WTC11 (cell line): ENCODE measurements around the gene DGKA. TPM values are rescaled to one million over a fixed set of nuclear protein-coding genes. Genes with fewer than 3 reads are reported as not detected.

ENCODE experiments used
- ATAC-seq: fragments of 200-7000 bp; cut with Tn5 transposase; 2 replicates; pipeline ENCODE4 v1.10.0; 2021; ENCODE audit warnings: mild to moderate bottlenecking, moderate library complexity
- CTCF ChIA-PET: fragments of 300-600 bp; sonication (Branson Sonifier 250); formaldehyde crosslinking; loops from one replicate; lab custom pipeline; 2021; ENCODE audit warnings: antibody characterized with exemption; lab: Charles Lee
- POLR2A ChIA-PET: fragments of 350-600 bp; sonication (Branson Sonifier 250); formaldehyde crosslinking; loops from one replicate; lab custom pipeline; 2021; ENCODE audit warnings: antibody characterized with exemption; lab: Charles Lee
- DNase-seq: peaks from one replicate; pipeline ENCODE4 v3.0.0; 2021; ENCODE audit warnings: low spot score
- H3K27ac Mint-ChIP-seq: 2 replicates; pipeline ENCODE4 v1.8.0; 2021; ENCODE audit warnings: mixed read lengths
- H3K27me3 Mint-ChIP-seq: 2 replicates; pipeline ENCODE4 v1.8.0; 2021; ENCODE audit warnings: low read depth, mild to moderate bottlenecking, moderate library complexity, mixed read lengths
- H3K36me3 Mint-ChIP-seq: 2 replicates; pipeline ENCODE4 v1.8.0; 2021; ENCODE audit warnings: mixed read lengths
- H3K4me1 Mint-ChIP-seq: 2 replicates; pipeline ENCODE4 v1.8.0; 2022; ENCODE audit warnings: mixed read lengths
- H3K4me3 Mint-ChIP-seq: 2 replicates; pipeline ENCODE4 v1.8.0; 2021; ENCODE audit warnings: mild to moderate bottlenecking, moderate library complexity, mixed read lengths
- H3K9me3 Mint-ChIP-seq: 2 replicates; pipeline ENCODE4 v1.8.0; 2021; ENCODE audit warnings: mixed read lengths
- CREB1 ChIP-seq: sonication (generic); formaldehyde crosslinking; IDR thresholded peaks from 2 replicates; pipeline ENCODE4 v1.8.0; 2023; ENCODE audit warnings: mild to moderate bottlenecking, missing genetic modification reagents
- CREM ChIP-seq: sonication (generic); formaldehyde crosslinking; IDR thresholded peaks from 2 replicates; pipeline ENCODE4 v1.8.1; 2022; ENCODE audit warnings: mild to moderate bottlenecking, missing genetic modification reagents, moderate library complexity
- EMX1 ChIP-seq: fragments of 250-450 bp; sonication (Bioruptor Pico); IDR thresholded peaks from 2 replicates; pipeline ENCODE4 v1.8.0; 2021; ENCODE audit warnings: mild to moderate bottlenecking
- ETV6 ChIP-seq: sonication (generic); formaldehyde crosslinking; IDR thresholded peaks from 2 replicates; pipeline ENCODE4 v1.8.1; 2022; ENCODE audit warnings: mild to moderate bottlenecking, missing genetic modification reagents
- FOXJ3 ChIP-seq: sonication (generic); formaldehyde crosslinking; IDR thresholded peaks from 2 replicates; pipeline ENCODE4 v1.9.0; 2021; ENCODE audit warnings: missing genetic modification reagents, mild to moderate bottlenecking, borderline replicate concordance
- GRHL2 ChIP-seq: fragments of 250-450 bp; sonication (Bioruptor Pico); IDR thresholded peaks from 2 replicates; pipeline ENCODE4 v1.8.0; 2022; ENCODE audit warnings: mild to moderate bottlenecking, moderate library complexity; ENCODE audit not compliant: insufficient replicate concordance, severe bottlenecking
- GTF2I ChIP-seq: fragments of 250-450 bp; sonication (Bioruptor Pico); conservative IDR thresholded peaks from 2 replicates; pipeline ENCODE4 v1.4.0; 2021; ENCODE audit warnings: mild to moderate bottlenecking
- HMGA2 ChIP-seq: fragments of 250-450 bp; sonication (Bioruptor Pico); IDR thresholded peaks from 2 replicates; pipeline ENCODE4 v1.4.0; 2021; ENCODE audit warnings: mild to moderate bottlenecking, moderate library complexity
- PRRX2 ChIP-seq: fragments of 250-450 bp; sonication (Bioruptor Pico); IDR thresholded peaks from 2 replicates; pipeline ENCODE4 v1.8.0; 2021; ENCODE audit warnings: mild to moderate bottlenecking
- RELA ChIP-seq: sonication (generic); formaldehyde crosslinking; IDR thresholded peaks from 2 replicates; pipeline ENCODE4 v1.8.1; 2022; ENCODE audit warnings: missing genetic modification reagents, mild to moderate bottlenecking, borderline replicate concordance
- RORB ChIP-seq: fragments of 250-450 bp; sonication (Bioruptor Pico); IDR thresholded peaks from 2 replicates; pipeline ENCODE4 v1.9.0; 2021; ENCODE audit warnings: mild to moderate bottlenecking
- SMAD4 ChIP-seq: sonication (generic); formaldehyde crosslinking; IDR thresholded peaks from 2 replicates; pipeline ENCODE4 v1.8.0; 2022; ENCODE audit warnings: mild to moderate bottlenecking, missing genetic modification reagents
- ZNF121 ChIP-seq: sonication (generic); formaldehyde crosslinking; IDR thresholded peaks from 2 replicates; pipeline ENCODE4 v1.8.0; 2023; ENCODE audit warnings: missing genetic modification reagents
- ZNF219 ChIP-seq: sonication (generic); formaldehyde crosslinking; IDR thresholded peaks from 2 replicates; pipeline ENCODE4 v1.8.0; 2023; ENCODE audit warnings: missing genetic modification reagents, mild to moderate bottlenecking, borderline replicate concordance
- ZNF263 ChIP-seq: sonication (generic); formaldehyde crosslinking; IDR thresholded peaks from 2 replicates; pipeline ENCODE4 v1.8.1; 2022; ENCODE audit warnings: low read depth, mild to moderate bottlenecking, moderate library complexity, missing genetic modification reagents
- ZNF671 ChIP-seq: fragments of 250-450 bp; sonication (Bioruptor Pico); IDR thresholded peaks from 2 replicates; pipeline ENCODE4 v1.8.0; 2021; ENCODE audit warnings: mild to moderate bottlenecking
- total RNA-seq: library from RNA; stranded (reverse); gene quantifications from 3 replicates; pipeline ENCODE4 v1.2.3, GENCODE V29; 2021
- TF ChIP-seq, protein P1 (sequence below): fragments of 250-450 bp; sonication (Bioruptor Pico); conservative IDR thresholded peaks from 2 replicates; pipeline ENCODE4 v1.9.0; 2021; ENCODE audit warnings: mild to moderate bottlenecking
- TF ChIP-seq, protein P2 (sequence below): sonication (generic); formaldehyde crosslinking; IDR thresholded peaks from 2 replicates; pipeline ENCODE4 v1.8.0; 2022; ENCODE audit warnings: mild to moderate bottlenecking, missing genetic modification reagents
- TF ChIP-seq, protein P3 (sequence below): sonication (generic); formaldehyde crosslinking; conservative IDR thresholded peaks from 2 replicates; pipeline ENCODE4 v1.8.1; 2022; ENCODE audit warnings: mild to moderate bottlenecking, missing genetic modification reagents
- TF ChIP-seq, protein P4 (sequence below): sonication (generic); formaldehyde crosslinking; IDR thresholded peaks from 2 replicates; pipeline ENCODE4 v1.8.1; 2022; ENCODE audit warnings: low read depth, missing genetic modification reagents, borderline replicate concordance
- TF ChIP-seq, protein P5 (sequence below): fragments of 200-600 bp; IDR thresholded peaks from 2 replicates; pipeline ENCODE4 v1.8.0; 2022; ENCODE audit warnings: antibody characterized with exemption

Gene DGKA
- total RNA-seq, 1 experiment from 2014 or later, result 25.5 TPM

DNA sequence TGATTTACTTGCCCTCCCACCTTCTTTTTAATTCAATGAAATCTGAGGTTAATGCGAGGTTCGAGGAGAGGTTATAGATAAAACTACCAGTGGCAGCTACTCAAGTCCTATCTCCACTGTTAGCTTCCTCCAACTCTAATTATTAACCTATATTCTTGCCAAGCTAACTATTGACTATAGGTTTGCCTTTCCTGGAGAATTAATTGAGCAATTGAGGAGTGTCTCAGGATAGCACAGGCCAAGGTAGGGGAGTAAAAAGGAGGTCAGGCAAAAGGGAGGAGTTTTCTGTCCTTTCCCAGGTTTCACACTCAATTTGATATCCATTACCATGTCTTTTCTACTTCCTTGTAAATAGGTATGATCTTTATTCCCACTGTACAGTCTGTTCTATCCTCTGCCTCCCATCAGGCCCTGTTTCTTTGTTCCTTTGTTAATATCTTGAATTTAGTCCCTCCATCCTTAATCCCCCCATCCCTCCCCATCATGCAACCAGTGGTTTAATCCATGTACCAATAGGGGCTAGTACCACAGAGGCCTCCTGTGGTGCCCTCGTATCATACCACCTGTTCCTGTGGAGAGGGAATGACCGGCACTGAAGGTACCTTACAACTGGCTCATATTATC, 62.4 kb downstream of the DGKA start:
- no peak for DNase-seq
- ATAC-seq, result no peak
- peaks cover 46% of the 10 kb centered on the region for H3K36me3 Mint-ChIP-seq
- H3K4me1 Mint-ChIP-seq, result 0 out of 2 replicates have a peak, but pooled peaks cover 7% of the 10 kb centered on the region
- no peak overlapping the region for H3K4me3 Mint-ChIP-seq
- ChIA-PET CTCF (interaction anchor here (1.2 kb wide), 1 partner anchor 256 kb away, joined by 3 read pairs; no protein-coding TSS in a partner anchor), POLR2A (no interaction called here)
- TF ChIP-seq RELA (CRISPR knock-in tag) (no peak), RORB (CRISPR knock-in tag) (no peak), SMAD4 (no peak), EMX1 (no peak), GTF2I (CRISPR knock-in tag) (no peak), ETV6 (no peak), PRRX2 (CRISPR knock-in tag) (no peak)
- TF ChIP-seq, protein P1, sequence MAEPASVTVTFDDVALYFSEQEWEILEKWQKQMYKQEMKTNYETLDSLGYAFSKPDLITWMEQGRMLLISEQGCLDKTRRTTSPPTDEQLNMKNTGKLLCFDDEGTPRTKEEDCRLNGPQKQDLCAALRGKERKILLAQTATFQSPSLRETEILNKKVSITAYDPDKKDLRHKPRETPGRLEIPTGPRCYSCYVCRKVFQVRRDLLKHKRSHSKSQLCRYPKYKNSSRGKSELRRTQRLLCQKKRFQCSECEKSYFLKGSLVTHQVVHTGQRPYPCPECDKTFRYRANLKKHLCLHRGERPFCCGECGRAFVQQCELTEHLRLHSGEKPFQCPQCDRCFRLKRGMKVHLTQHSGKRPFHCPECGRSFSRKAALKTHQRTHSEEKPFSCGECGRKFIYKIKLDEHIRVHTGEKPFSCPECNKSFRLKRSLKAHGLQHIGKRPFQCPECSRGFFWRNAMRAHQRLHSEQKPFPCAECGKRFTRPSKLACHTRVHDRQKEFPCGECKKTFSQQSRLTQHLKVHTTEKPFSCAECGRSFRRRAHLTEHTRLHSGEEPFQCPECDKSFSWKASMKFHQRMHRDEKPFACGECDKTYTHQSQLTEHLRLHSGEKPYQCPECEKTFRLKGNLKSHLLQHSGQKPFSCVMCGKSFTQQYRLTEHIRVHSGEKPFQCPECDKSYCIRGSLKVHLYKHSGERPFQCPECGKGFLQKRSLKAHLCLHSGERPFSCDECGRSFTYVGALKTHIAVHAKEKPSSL (CRISPR knock-in tag), result no peak
- H3K27ac Mint-ChIP-seq, result no peak overlapping the region; the same call in 1 of the 2 replicates
- H3K27me3 Mint-ChIP-seq, result no peaks in the 10 kb centered on the region
- no peaks in the 10 kb centered on the region for H3K9me3 Mint-ChIP-seq

DNA sequence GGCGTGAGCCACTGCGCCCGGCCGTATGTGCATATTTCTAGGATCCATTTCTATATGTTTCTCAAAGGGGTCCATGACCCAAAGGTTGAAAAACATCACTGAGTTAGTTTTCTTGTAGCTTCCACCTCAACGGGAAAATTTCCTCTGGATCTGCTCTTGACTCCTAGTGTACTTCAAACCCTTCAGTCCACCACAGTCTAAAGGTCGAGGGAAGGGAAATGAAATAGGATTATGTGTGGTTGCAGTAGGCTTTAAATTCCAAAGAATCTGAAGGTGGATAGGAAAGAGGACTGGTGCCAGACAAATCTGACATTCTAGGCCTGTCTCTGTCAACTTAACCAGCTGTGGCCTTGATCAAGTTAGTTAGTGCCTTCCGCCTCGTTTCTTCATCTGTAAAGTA, 64.4 kb downstream of the DGKA start:
- no peak for TF ChIP-seq CREB1 (CRISPR knock-in tag)
- TF ChIP-seq RORB (CRISPR knock-in tag), result no peak
- TF ChIP-seq, protein P2, sequence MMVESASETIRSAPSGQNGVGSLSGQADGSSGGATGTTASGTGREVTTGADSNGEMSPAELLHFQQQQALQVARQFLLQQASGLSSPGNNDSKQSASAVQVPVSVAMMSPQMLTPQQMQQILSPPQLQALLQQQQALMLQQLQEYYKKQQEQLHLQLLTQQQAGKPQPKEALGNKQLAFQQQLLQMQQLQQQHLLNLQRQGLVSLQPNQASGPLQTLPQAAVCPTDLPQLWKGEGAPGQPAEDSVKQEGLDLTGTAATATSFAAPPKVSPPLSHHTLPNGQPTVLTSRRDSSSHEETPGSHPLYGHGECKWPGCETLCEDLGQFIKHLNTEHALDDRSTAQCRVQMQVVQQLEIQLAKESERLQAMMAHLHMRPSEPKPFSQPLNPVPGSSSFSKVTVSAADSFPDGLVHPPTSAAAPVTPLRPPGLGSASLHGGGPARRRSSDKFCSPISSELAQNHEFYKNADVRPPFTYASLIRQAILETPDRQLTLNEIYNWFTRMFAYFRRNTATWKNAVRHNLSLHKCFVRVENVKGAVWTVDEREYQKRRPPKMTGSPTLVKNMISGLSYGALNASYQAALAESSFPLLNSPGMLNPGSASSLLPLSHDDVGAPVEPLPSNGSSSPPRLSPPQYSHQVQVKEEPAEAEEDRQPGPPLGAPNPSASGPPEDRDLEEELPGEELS, result no peak
- TF ChIP-seq FOXJ3 (CRISPR knock-in tag), result no peak
- TF ChIP-seq, protein P3, sequence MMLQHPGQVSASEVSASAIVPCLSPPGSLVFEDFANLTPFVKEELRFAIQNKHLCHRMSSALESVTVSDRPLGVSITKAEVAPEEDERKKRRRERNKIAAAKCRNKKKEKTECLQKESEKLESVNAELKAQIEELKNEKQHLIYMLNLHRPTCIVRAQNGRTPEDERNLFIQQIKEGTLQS (CRISPR knock-in tag), result no peak
- TF ChIP-seq, protein P4, sequence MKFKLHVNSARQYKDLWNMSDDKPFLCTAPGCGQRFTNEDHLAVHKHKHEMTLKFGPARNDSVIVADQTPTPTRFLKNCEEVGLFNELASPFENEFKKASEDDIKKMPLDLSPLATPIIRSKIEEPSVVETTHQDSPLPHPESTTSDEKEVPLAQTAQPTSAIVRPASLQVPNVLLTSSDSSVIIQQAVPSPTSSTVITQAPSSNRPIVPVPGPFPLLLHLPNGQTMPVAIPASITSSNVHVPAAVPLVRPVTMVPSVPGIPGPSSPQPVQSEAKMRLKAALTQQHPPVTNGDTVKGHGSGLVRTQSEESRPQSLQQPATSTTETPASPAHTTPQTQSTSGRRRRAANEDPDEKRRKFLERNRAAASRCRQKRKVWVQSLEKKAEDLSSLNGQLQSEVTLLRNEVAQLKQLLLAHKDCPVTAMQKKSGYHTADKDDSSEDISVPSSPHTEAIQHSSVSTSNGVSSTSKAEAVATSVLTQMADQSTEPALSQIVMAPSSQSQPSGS (CRISPR knock-in tag), result no peak
- H3K36me3 Mint-ChIP-seq, result peaks cover 37% of the 10 kb centered on the region
- ChIA-PET POLR2A (no interaction called here), CTCF (interaction anchor here (0.6 to 3.3 kb wide), 20 partner anchors 9 to 314 kb away, joined by 3 to 68 read pairs (median 5); partner anchors contain the start of genes ERBB3, ESYT1, IKZF4 and RAB5B)
- H3K4me1 Mint-ChIP-seq, result 0 out of 2 replicates have a peak, but pooled peaks cover 7% of the 10 kb centered on the region
- H3K9me3 Mint-ChIP-seq, result no peaks in the 10 kb centered on the region
- no peaks in the 10 kb centered on the region for H3K27me3 Mint-ChIP-seq
- no peak for ATAC-seq
- H3K27ac Mint-ChIP-seq, result no peak overlapping the region; the same call in 1 of the 2 replicates
- no peak overlapping the region for H3K4me3 Mint-ChIP-seq
- DNase-seq, result no peak

DNA sequence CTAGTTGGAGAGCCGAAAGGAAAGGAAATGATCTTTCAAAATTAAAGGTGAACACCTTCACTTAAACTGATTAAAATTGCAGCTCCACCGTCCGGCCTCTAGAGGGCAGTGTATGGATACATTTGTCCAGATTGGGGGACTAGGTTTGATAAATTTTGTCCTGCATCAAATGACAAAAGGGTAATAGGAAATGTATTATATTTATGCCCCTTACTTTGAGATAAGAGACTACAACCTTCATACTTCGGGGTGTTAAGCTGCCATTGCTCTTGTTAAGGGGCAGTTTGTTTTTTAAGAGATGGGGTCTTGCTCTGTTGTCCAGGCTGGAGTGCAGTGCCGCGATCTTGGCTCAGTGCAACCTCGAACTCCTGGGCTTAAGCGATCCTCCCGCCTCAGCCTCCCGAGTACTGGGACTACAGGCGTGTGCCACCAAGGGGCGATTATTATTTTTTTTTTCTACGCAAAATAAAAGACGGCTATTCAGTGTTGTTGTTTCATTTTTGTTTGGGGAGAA, 65.3 kb downstream of the DGKA start:
- peaks cover 28% of the 10 kb centered on the region for H3K36me3 Mint-ChIP-seq
- CTCF ChIA-PET, result interaction anchor here (0.6 to 3.3 kb wide), 29 partner anchors 10 to 315 kb away, joined by 3 to 68 read pairs (median 5); partner anchors contain the start of genes ERBB3, ESYT1, IKZF4 and PA2G4
- TF ChIP-seq GTF2I (CRISPR knock-in tag) (peak; percentile 98), ZNF121 (peak; percentile 99), CREM (CRISPR knock-in tag) (no peak), HMGA2 (CRISPR knock-in tag) (no peak), GRHL2 (CRISPR knock-in tag) (no peak), ETV6 (no peak), ZNF263 (CRISPR knock-in tag) (no peak), ZNF219 (CRISPR knock-in tag) (no peak), ZNF671 (0 out of 2 replicates have a peak, but pooled peaks have one; percentile 52)
- TF ChIP-seq, protein P5, sequence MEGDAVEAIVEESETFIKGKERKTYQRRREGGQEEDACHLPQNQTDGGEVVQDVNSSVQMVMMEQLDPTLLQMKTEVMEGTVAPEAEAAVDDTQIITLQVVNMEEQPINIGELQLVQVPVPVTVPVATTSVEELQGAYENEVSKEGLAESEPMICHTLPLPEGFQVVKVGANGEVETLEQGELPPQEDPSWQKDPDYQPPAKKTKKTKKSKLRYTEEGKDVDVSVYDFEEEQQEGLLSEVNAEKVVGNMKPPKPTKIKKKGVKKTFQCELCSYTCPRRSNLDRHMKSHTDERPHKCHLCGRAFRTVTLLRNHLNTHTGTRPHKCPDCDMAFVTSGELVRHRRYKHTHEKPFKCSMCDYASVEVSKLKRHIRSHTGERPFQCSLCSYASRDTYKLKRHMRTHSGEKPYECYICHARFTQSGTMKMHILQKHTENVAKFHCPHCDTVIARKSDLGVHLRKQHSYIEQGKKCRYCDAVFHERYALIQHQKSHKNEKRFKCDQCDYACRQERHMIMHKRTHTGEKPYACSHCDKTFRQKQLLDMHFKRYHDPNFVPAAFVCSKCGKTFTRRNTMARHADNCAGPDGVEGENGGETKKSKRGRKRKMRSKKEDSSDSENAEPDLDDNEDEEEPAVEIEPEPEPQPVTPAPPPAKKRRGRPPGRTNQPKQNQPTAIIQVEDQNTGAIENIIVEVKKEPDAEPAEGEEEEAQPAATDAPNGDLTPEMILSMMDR, result peak; percentile 71
- TF ChIP-seq, protein P4 (CRISPR knock-in tag), result no peak
- no peaks in the 10 kb centered on the region for H3K9me3 Mint-ChIP-seq
- ATAC-seq, result no peak
- POLR2A ChIA-PET, result interaction anchor here (1.9 to 2.4 kb wide), 3 partner anchors 11 to 122 kb away, joined by 7 to 20 read pairs (median 20); partner anchors contain the start of genes RAB5B and ZC3H10
- DNase-seq, result peak; percentile 37
- H3K4me1 Mint-ChIP-seq, result 0 out of 2 replicates have a peak, but pooled peaks cover 7% of the 10 kb centered on the region
- H3K27me3 Mint-ChIP-seq, result no peaks in the 10 kb centered on the region
- H3K4me3 Mint-ChIP-seq, result peak overlapping the region; percentile 95
- H3K27ac Mint-ChIP-seq, result peak overlapping the region; percentile 96
